HG03025 (cell line): ENCODE results near the gene HCLS1.
"Not testable (repeated sequence)": the region's sequence is repeated elsewhere in the genome, so short reads cannot be mapped to it uniquely, and the experiment has no call there.

Experiments used
- ATAC-seq: cut with Tn5 transposase; IDR thresholded peaks from one replicate; pipeline ENCODE4 v1.9.1; 2021; ENCODE audit warnings: mild to moderate bottlenecking, moderate library complexity; ENCODE audit not compliant: unreplicated experiment, low FRiP score

Gene HCLS1

DNA sequence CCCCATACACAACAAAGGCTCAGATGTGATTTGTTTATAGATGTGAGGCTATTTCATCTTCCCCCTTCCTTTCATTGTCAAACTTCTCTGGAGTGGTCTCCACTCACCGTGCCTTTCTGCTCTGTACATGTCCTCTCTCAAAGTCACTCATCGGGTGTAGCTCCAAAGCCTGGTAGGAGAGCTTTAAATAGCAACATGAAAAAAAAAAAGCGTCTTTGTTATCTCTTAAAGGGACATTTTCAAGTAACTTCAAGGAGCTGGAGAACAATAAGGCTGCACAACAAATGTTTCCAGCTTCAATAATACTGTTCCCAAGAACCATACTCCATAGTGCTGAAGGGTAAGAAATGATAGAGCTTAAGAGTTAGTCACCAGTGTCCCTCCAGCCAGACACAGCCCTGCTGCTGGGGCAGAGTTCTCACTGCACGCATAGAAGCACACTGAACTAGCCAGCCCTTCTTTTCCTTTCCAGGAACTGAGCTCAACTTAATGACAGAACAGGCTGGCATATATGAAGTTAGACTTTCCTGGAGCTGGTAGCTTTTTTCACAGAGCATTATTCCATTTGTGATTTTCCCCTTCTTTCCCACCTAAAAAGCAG, 59.4 kb downstream of the HCLS1 start:
- ATAC-seq, result no peak

DNA sequence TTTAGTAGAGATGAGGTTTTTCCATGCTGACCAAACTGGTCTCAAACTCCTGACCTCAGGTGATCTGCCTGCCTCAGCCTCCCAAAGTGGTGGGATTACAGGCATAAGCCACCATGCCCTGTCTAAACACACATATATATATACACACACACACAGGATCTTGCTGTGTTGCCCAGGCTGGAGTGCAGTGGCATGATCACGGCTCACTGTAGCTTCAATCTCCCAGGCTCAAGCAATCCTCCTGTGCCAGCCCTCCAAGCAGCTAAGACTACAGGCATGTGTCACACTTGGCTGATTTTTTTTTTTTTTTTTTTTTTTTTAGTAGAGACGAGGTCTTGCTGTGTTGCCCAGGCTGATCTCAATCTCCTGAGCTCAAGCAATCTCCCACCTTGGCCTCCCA, 60.8 kb downstream of the HCLS1 start:
- not testable (repeated sequence) for ATAC-seq

- no peak for ATAC-seq
Observed at GRCh38 chr3:121598564-121598963, 62.1 kb downstream of the HCLS1 start.

DNA sequence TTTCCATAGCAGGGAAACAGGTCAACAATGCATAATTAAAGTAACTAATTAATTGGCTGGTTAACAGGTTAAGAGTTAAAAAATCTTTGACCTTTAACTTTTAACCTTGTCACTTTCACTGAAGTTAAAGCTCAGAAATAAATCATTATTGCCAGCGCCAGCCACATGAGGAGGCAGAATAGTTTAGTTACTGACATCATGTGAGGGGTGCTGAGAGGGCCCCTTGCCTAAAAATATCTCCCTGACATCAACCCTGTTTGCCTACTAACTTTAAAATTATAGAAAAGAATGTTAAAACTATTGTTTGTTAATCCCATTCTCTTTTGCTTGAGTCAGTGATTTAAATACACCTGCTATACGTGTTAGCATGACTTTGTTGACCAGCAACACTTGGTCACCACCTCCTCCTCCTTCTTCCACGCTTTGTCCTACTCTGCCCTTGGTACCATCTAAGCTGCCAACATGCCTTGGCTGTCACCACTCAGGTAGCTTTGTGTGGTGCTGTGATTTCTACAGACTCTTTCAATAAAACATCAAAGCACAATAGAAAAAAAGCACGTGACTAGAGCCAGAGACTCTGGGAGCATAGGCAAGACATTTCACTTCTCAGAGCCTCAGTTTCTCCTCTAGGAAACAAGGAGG, 64.8 kb downstream of the HCLS1 start:
- no peak for ATAC-seq

GRCh38 chr3:121594850-121595249, 65.9 kb downstream of the HCLS1 start:
- no peak for ATAC-seq

DNA sequence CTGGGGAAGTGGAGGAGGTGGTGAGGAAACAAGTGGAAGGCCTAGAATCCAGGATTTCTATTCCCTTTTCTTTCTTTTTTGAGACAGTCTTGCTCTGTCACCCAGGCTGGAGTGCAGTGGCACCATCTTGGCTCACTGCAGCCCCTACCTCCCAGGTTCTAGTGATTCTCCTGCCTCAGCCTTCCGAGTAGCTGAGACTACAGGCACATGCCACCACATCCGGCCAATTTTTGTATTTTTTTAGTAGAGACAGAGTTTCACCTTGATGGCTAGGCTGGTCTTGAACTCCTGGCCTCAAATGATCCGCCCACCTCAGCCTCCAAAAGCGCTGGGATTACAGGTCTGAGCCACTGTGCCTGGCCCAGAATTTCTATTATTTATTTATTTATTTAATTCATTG, 66.9 kb downstream of the HCLS1 start:
- ATAC-seq, result not testable (repeated sequence)

GRCh38 chr3:121592856-121593702, 67.6 kb downstream of the HCLS1 start, which contains the start of gene FBXO40:
Gene FBXO40 (plus strand): TSS chr3:121593379. CDS start chr3:121620576, 27,197 bp downstream.
- ATAC-seq, result no peak

- no peak for ATAC-seq
Observed at GRCh38 chr3:121584418-121584817, 76.3 kb downstream of the HCLS1 start.

DNA sequence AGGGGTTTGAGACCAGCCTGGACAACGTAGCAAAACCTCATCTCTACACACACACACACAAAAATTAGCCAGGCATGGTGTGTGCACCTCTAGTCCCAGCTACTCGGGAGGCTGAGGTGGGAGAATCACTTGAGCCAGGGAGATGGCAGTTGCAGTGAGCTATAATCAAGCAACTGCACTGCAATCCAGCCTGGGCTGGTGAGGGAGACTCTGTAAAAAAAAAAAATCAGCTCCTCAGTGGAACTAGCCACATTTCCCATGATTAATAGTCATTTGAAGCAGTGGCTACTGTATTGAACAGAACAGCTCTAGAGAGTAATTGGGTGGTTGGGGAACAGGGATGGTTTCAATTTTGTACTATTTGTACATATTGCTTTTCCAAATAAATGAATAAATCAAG, 79.0 kb downstream of the HCLS1 start:
- ATAC-seq, result no peak
